KMS-11 (cell line): ENCODE data around the gene GRID1.

Source experiments
- H2AFZ ChIP-seq: fragments of 200-600 bp; sonication (generic); 2 replicates; pipeline ENCODE4 v1.6.1; 2016; ENCODE audit warnings: antibody characterized with exemption, mixed run types, low read depth
- H3K27ac ChIP-seq: fragments of 200-600 bp; sonication (generic); 2 replicates; pipeline ENCODE4 v1.6.1; 2016; ENCODE audit warnings: mild to moderate bottlenecking, mixed run types
- H3K27me3 ChIP-seq: fragments of 200-600 bp; sonication (generic); 2 replicates; pipeline ENCODE4 v1.6.1; 2017; ENCODE audit warnings: mild to moderate bottlenecking, low read depth, mixed run types, moderate library complexity; ENCODE audit not compliant: insufficient read depth
- H3K36me3 ChIP-seq: fragments of 200-600 bp; sonication (generic); 2 replicates; pipeline ENCODE4 v1.6.1; 2017; ENCODE audit warnings: mild to moderate bottlenecking, mixed run types; ENCODE audit not compliant: insufficient read depth
- H3K4me1 ChIP-seq: fragments of 200-600 bp; sonication (generic); 2 replicates; pipeline ENCODE4 v1.6.1; 2016; ENCODE audit warnings: mild to moderate bottlenecking, low read depth, mixed run types; ENCODE audit not compliant: poor library complexity, severe bottlenecking
- H3K4me2 ChIP-seq: fragments of 200-600 bp; sonication (generic); 2 replicates; pipeline ENCODE4 v1.7.0; 2016; ENCODE audit warnings: mild to moderate bottlenecking, mixed run types
- H3K4me3 ChIP-seq: fragments of 200-600 bp; sonication (generic); IDR thresholded peaks from 2 replicates; pipeline ENCODE4 v1.6.1; 2017; ENCODE audit warnings: low read depth, low read length, mixed read lengths; ENCODE audit not compliant: insufficient read depth
- H3K79me2 ChIP-seq: fragments of 200-600 bp; sonication (generic); 2 replicates; pipeline ENCODE4 v1.6.1; 2016; ENCODE audit warnings: low read depth, mixed run types; ENCODE audit not compliant: insufficient read depth
- H3K9ac ChIP-seq: fragments of 200-600 bp; sonication (generic); 2 replicates; pipeline ENCODE4 v1.6.1; 2016; ENCODE audit warnings: mild to moderate bottlenecking, mixed run types
- H4K20me1 ChIP-seq: fragments of 200-600 bp; sonication (generic); 2 replicates; pipeline ENCODE4 v1.6.1; 2016; ENCODE audit warnings: mild to moderate bottlenecking, mixed run types; ENCODE audit not compliant: insufficient read depth
- CTCF ChIP-seq: fragments of 200-600 bp; sonication (generic); conservative IDR thresholded peaks from 2 replicates; pipeline ENCODE4 v1.6.1; 2017; ENCODE audit warnings: low read depth, mild to moderate bottlenecking, antibody characterized with exemption, low read length, moderate library complexity, mixed read lengths

GRID1 gene

GRCh38 chr10:86091216-86091615 lies 275.4 kb downstream of the GRID1 start:
- H3K36me3 ChIP-seq, result no peaks in the 10 kb centered on the region
- no peak for TF ChIP-seq CTCF
- no peaks in the 10 kb centered on the region for H3K79me2 ChIP-seq
- H3K27me3 ChIP-seq, result no peaks in the 10 kb centered on the region
- no peak overlapping the region for H3K27ac ChIP-seq
- H3K4me3 ChIP-seq, result no peak overlapping the region
- no peak overlapping the region for H3K9ac ChIP-seq
- H4K20me1 ChIP-seq, result no peaks in the 10 kb centered on the region
- H3K4me2 ChIP-seq, result no peak overlapping the region
- no peak overlapping the region for H2AFZ ChIP-seq
- no peaks in the 10 kb centered on the region for H3K4me1 ChIP-seq

- Histone ChIP-seq H2AFZ (no peak overlapping the region), H3K79me2 (no peaks in the 10 kb centered on the region), H3K9ac (no peak overlapping the region), H3K27ac (no peak overlapping the region), H3K4me1 (no peaks in the 10 kb centered on the region), H3K27me3 (no peaks in the 10 kb centered on the region), H4K20me1 (no peaks in the 10 kb centered on the region), H3K36me3 (no peaks in the 10 kb centered on the region), H3K4me3 (no peak overlapping the region), H3K4me2 (no peak overlapping the region)
- TF ChIP-seq CTCF, result no peak
These were observed 275.8 kb downstream of the GRID1 start for GRCh38 chr10:86090807-86091206.

GRCh38 chr10:86087716-86088115 lies 278.9 kb downstream of the GRID1 start:
- Histone ChIP-seq H4K20me1 (no peaks in the 10 kb centered on the region), H3K79me2 (no peaks in the 10 kb centered on the region), H2AFZ (no peak overlapping the region), H3K4me2 (no peak overlapping the region), H3K27ac (no peak overlapping the region), H3K4me1 (peaks cover 17% of the 10 kb centered on the region), H3K36me3 (no peaks in the 10 kb centered on the region), H3K4me3 (no peak overlapping the region), H3K27me3 (no peaks in the 10 kb centered on the region), H3K9ac (no peak overlapping the region)
- TF ChIP-seq CTCF, result no peak

GRCh38 chr10:86086418-86086817 lies 280.2 kb downstream of the GRID1 start:
- Histone ChIP-seq H3K9ac (no peak overlapping the region), H3K79me2 (no peaks in the 10 kb centered on the region), H3K4me2 (no peak overlapping the region), H2AFZ (no peak overlapping the region), H4K20me1 (no peaks in the 10 kb centered on the region), H3K4me1 (peaks cover 30% of the 10 kb centered on the region), H3K4me3 (no peak overlapping the region), H3K27ac (no peak overlapping the region), H3K36me3 (no peaks in the 10 kb centered on the region), H3K27me3 (no peaks in the 10 kb centered on the region)
- no peak for TF ChIP-seq CTCF
